Prostate gland (tissue), 2 donors: ENCODE data around the gene USP38.

Experiments
- CTCF ChIP-seq, 4 experiments: fragments of 200-600 bp in 2 of 4; fragments of 450-650 bp in 2 of 4; sonication (generic) in 2 of 4; IDR thresholded peaks; 1 replicate in 3 of 4; 2 replicates in 1 of 4; pipeline ENCODE4 v1.5.1; 2016 to 2019; ENCODE audit warnings: antibody characterized with exemption in 4 of 4, mild to moderate bottlenecking in 2 of 4, moderate library complexity in 2 of 4
- POLR2A ChIP-seq: fragments of 450-650 bp; IDR thresholded peaks from one replicate; pipeline ENCODE4 v1.6.1; 2016; ENCODE audit warnings: antibody characterized with exemption, mild to moderate bottlenecking
- POLR2AphosphoS5 ChIP-seq: sonication (generic); formaldehyde crosslinking; IDR thresholded peaks from one replicate; pipeline ENCODE4 v1.6.1; 2017; ENCODE audit warnings: antibody characterized with exemption

DNA sequence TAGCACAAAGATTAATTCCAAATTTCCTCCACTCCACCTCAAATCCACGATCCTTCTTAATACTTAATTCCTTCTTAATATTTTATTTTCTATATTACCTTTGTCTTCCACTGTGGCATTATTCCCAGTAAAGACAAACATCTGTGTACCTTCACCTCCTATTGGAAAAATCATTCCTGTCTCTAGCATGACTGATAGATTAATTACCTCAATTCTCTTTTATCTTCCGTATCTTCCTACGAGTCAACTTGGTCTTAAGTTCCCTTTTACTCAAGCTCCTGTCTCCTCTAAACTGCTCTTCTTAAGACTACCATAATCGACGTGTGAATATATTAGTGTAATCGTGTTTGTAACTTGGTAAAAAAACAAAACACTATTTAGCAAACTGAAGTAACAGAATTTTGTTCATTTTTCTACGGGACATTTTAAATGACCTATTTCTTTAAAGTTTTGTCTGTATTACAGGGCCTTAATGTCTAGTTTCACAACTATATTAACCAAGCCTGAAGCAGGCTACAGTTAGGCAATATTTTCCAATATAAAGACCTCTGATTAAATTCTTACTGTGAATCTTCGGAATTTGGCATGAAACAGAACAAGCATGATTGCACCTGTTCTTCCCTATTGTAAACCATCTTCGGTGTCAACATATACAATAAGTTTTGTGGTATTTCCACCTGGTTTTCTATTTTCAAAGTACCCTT is 1.1 kb upstream of the USP38 start:
- TF ChIP-seq CTCF (IDR thresholded peaks at IDR 0.05) (no peak), POLR2A (no peak), POLR2AphosphoS5 (no peak)
